Loucy (cell line): ENCODE measurements around the gene GSE1.

Experiments
- EZH2phosphoT487 ChIP-seq: fragments of 200-600 bp; IDR thresholded peaks from 2 replicates; pipeline ENCODE4 v1.6.1; 2018; ENCODE audit warnings: antibody characterized with exemption, mild to moderate bottlenecking, moderate library complexity, borderline replicate concordance
- TF ChIP-seq, protein P1 (sequence below): fragments of 200-600 bp; sonication (generic); conservative IDR thresholded peaks from 2 replicates; pipeline ENCODE4 v1.5.1; 2014; ENCODE audit warnings: mild to moderate bottlenecking, antibody characterized with exemption, low read length

DNA sequence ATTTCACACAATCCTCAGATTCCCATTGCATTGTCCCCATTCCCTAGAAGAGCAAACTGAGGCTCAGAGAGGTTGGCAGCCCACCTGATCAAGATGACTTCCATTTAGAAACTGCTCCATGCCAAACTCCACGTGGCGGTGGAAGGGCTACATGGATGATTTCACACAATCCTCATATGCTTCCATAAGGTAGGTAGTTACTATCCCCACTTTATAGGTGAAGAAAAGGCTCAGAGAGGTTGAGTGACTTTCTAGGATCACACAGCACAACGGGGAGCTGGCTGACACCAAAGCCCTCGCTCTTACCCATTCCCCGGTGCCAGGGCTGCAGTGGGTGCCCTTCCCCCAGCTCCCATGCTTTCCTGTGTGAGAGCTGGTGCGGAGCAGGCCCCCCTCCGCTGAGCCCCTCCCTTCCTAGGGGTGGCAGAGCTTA lies 85.4 kb downstream of the GSE1 start:
- TF ChIP-seq, protein P1, sequence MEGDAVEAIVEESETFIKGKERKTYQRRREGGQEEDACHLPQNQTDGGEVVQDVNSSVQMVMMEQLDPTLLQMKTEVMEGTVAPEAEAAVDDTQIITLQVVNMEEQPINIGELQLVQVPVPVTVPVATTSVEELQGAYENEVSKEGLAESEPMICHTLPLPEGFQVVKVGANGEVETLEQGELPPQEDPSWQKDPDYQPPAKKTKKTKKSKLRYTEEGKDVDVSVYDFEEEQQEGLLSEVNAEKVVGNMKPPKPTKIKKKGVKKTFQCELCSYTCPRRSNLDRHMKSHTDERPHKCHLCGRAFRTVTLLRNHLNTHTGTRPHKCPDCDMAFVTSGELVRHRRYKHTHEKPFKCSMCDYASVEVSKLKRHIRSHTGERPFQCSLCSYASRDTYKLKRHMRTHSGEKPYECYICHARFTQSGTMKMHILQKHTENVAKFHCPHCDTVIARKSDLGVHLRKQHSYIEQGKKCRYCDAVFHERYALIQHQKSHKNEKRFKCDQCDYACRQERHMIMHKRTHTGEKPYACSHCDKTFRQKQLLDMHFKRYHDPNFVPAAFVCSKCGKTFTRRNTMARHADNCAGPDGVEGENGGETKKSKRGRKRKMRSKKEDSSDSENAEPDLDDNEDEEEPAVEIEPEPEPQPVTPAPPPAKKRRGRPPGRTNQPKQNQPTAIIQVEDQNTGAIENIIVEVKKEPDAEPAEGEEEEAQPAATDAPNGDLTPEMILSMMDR = no peak
- TF ChIP-seq EZH2phosphoT487 = no peak
